Measurements from ENCODE around the gene HDHD2.

DNA sequence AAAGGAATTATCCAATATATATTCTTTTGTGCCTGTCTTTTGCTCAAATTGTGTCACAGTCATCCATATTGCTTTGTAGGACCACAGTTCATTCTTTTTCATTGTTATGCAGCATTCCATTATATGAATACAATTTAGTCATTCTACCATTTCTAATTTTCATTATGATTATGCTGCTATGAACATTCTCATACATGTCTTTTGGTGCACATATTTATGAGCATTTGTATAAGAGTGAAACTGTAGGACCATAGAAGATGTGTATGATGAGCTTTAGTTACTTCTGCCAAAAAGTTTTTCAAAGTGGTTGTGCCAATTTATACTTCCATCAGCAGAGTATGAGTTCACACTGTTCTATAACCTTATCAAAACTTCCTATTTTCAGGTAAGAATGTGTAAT lies 18.2 kb upstream of the HDHD2 start:
- TF ChIP-seq POLR2A (IDR thresholded peaks at IDR 0.05) = no peak
- TF ChIP-seq, protein P1, sequence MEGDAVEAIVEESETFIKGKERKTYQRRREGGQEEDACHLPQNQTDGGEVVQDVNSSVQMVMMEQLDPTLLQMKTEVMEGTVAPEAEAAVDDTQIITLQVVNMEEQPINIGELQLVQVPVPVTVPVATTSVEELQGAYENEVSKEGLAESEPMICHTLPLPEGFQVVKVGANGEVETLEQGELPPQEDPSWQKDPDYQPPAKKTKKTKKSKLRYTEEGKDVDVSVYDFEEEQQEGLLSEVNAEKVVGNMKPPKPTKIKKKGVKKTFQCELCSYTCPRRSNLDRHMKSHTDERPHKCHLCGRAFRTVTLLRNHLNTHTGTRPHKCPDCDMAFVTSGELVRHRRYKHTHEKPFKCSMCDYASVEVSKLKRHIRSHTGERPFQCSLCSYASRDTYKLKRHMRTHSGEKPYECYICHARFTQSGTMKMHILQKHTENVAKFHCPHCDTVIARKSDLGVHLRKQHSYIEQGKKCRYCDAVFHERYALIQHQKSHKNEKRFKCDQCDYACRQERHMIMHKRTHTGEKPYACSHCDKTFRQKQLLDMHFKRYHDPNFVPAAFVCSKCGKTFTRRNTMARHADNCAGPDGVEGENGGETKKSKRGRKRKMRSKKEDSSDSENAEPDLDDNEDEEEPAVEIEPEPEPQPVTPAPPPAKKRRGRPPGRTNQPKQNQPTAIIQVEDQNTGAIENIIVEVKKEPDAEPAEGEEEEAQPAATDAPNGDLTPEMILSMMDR (IDR thresholded peaks at IDR 0.05) = no peak

Data from lower leg skin (tissue), 3 donors.